OCI-LY3 (cell line): Measurements from ENCODE around the gene MMP3.

ENCODE experiments used
- H2AFZ ChIP-seq: fragments of 200-600, 300-600 bp; shearing (Covaris generic); 2 replicates; pipeline ENCODE4 v1.6.0; 2014; ENCODE audit warnings: antibody characterized with exemption, low read depth, low read length
- H3K27ac ChIP-seq: fragments of 200-600, 300-600 bp; sonication (generic); 2 replicates; pipeline ENCODE4 v1.5.1; 2014; ENCODE audit warnings: mild to moderate bottlenecking, low read length, moderate library complexity, mixed read lengths
- H3K27me3 ChIP-seq: fragments of 200-600, 300-600 bp; sonication (generic); 2 replicates; pipeline ENCODE4 v1.6.1; 2014; ENCODE audit warnings: low read depth, low read length, mixed read lengths
- H3K36me3 ChIP-seq: fragments of 200-600, 300-600 bp; sonication (generic); replicated peaks from 2 replicates; pipeline ENCODE3; 2014; ENCODE audit warnings: low read depth, low read length, mixed read lengths
- H3K4me1 ChIP-seq: fragments of 300-600, 200-600 bp; sonication (generic); 2 replicates; pipeline ENCODE4 v1.6.1; 2014; ENCODE audit warnings: low read length, mixed read lengths
- H3K4me2 ChIP-seq: fragments of 200-600, 300-600 bp; sonication (generic); 2 replicates; pipeline ENCODE4 v1.6.1; 2014; ENCODE audit warnings: low read length, mixed read lengths
- H3K4me3 ChIP-seq: fragments of 300-600, 200-600 bp; sonication (generic); 2 replicates; pipeline ENCODE4 v1.5.1; 2014; ENCODE audit warnings: antibody characterized with exemption, mild to moderate bottlenecking, low read length, moderate library complexity
- H3K79me2 ChIP-seq: fragments of 300-600, 200-600 bp; shearing (Covaris generic); 2 replicates; pipeline ENCODE4 v1.6.1; 2014; ENCODE audit warnings: mild to moderate bottlenecking, low read length, mixed read lengths
- H3K9ac ChIP-seq: fragments of 300-600, 200-600 bp; shearing (Covaris generic); 2 replicates; pipeline ENCODE4 v1.6.0; 2014; ENCODE audit warnings: mild to moderate bottlenecking, low read length, moderate library complexity
- H3K9me3 ChIP-seq: fragments of 200-600, 300-600 bp; shearing (Covaris generic); 2 replicates; pipeline ENCODE4 v1.6.1; 2014; ENCODE audit warnings: low read length, mixed read lengths; ENCODE audit not compliant: insufficient read depth
- H4K20me1 ChIP-seq: fragments of 200-600, 300-600 bp; sonication (generic); 2 replicates; pipeline ENCODE4 v1.6.1; 2016; ENCODE audit warnings: low read length, mixed read lengths; ENCODE audit not compliant: insufficient read depth
- CTCF ChIP-seq: fragments of 200-600, 300-600 bp; sonication (generic); IDR thresholded peaks from 2 replicates; pipeline ENCODE4 v1.5.1; 2014; ENCODE audit warnings: antibody characterized with exemption, low read length, low read depth
- EZH2phosphoT487 ChIP-seq: fragments of 200-600 bp; shearing (Covaris generic); IDR thresholded peaks from 2 replicates; pipeline ENCODE4 v1.6.1; 2018; ENCODE audit warnings: antibody characterized with exemption, mixed run types, low read depth

Gene MMP3

GRCh38 chr11:102792604-102793003 lies 50.8 kb downstream of the MMP3 start:
- no peaks in the 10 kb centered on the region for H3K79me2 ChIP-seq
- H3K36me3 ChIP-seq, result no peaks in the 10 kb centered on the region
- TF ChIP-seq EZH2phosphoT487, result no peak
- no peak for TF ChIP-seq CTCF
- no peak overlapping the region for H3K27ac ChIP-seq
- peak overlapping the region; percentile 37 for H3K4me2 ChIP-seq
- H3K9ac ChIP-seq, result no peak overlapping the region
- H3K4me1 ChIP-seq, result peaks cover 17% of the 10 kb centered on the region
- H3K27me3 ChIP-seq, result no peaks in the 10 kb centered on the region; the same call in 1 of the 2 replicates
- H3K9me3 ChIP-seq, result no peaks in the 10 kb centered on the region
- peak overlapping the region; percentile 53 for H2AFZ ChIP-seq
- H4K20me1 ChIP-seq, result no peaks in the 10 kb centered on the region
- 0 out of 2 replicates have a peak overlapping the region, but pooled peaks have one; percentile 26 for H3K4me3 ChIP-seq

GRCh38 chr11:102791271-102792036 lies 52.0 kb downstream of the MMP3 start:
- Histone ChIP-seq H3K4me2 (no peak overlapping the region), H3K4me1 (peaks cover 17% of the 10 kb centered on the region), H3K27me3 (no peaks in the 10 kb centered on the region), H3K36me3 (no peaks in the 10 kb centered on the region), H3K27ac (no peak overlapping the region), H4K20me1 (no peaks in the 10 kb centered on the region), H2AFZ (no peak overlapping the region), H3K4me3 (no peak overlapping the region), H3K9me3 (no peaks in the 10 kb centered on the region), H3K9ac (no peak overlapping the region), H3K79me2 (no peaks in the 10 kb centered on the region)
- TF ChIP-seq CTCF (no peak), EZH2phosphoT487 (no peak)

- Histone ChIP-seq H4K20me1 (no peaks in the 10 kb centered on the region), H3K4me2 (no peak overlapping the region)
Observed at GRCh38 chr11:102788334-102788995, 54.9 kb downstream of the MMP3 start.

More at GRCh38 chr11:102788334-102788995, 54.9 kb downstream of the MMP3 start:
- H3K27ac ChIP-seq, result no peak overlapping the region
- H2AFZ ChIP-seq, result no peak overlapping the region
- no peak overlapping the region for H3K9ac ChIP-seq
- H3K79me2 ChIP-seq, result no peaks in the 10 kb centered on the region
- TF ChIP-seq CTCF (no peak), EZH2phosphoT487 (no peak)
- peaks cover 6% of the 10 kb centered on the region for H3K4me1 ChIP-seq
- no peaks in the 10 kb centered on the region for H3K9me3 ChIP-seq
- no peaks in the 10 kb centered on the region for H3K36me3 ChIP-seq
- no peak overlapping the region for H3K4me3 ChIP-seq
- no peaks in the 10 kb centered on the region for H3K27me3 ChIP-seq
